H9 (cell line): Measurements from ENCODE around the gene CAMTA1. TPM values are rescaled to one million over a fixed set of nuclear protein-coding genes. Genes with fewer than 3 reads are reported as not detected.

ENCODE experiments used
- DNase-seq: peaks from one replicate; pipeline ENCODE4 v3.0.0-alpha.2; 2017
- H2AFZ ChIP-seq: one replicate; pipeline ENCODE4 v1.6.1; 2013; ENCODE audit warnings: mild to moderate bottlenecking, low read length, control low read depth, moderate library complexity
- H2AK5ac ChIP-seq: 2 replicates; pipeline ENCODE4 v1.6.1; 2013; ENCODE audit warnings: low read length, control low read depth, mixed read lengths; ENCODE audit not compliant: insufficient read length
- H2BK120ac ChIP-seq: one replicate; pipeline ENCODE4 v1.6.1; 2013; ENCODE audit warnings: low read depth, mild to moderate bottlenecking, low read length, control low read depth, inconsistent platforms; ENCODE audit not compliant: poor library complexity, severe bottlenecking
- H2BK12ac ChIP-seq: 2 replicates; pipeline ENCODE4 v1.6.1; 2013; ENCODE audit warnings: low read length, control low read depth, mixed read lengths, low read depth; ENCODE audit not compliant: insufficient read length
- H2BK15ac ChIP-seq: 2 replicates; pipeline ENCODE4 v1.6.1; 2013; ENCODE audit warnings: low read depth, low read length, control low read depth
- H2BK20ac ChIP-seq: one replicate; pipeline ENCODE4 v1.6.1; 2013; ENCODE audit warnings: low read depth, mild to moderate bottlenecking, low read length, control low read depth, inconsistent platforms; ENCODE audit not compliant: poor library complexity, severe bottlenecking
- H2BK5ac ChIP-seq: 2 replicates; pipeline ENCODE4 v1.6.1; 2013; ENCODE audit warnings: low read length, control low read depth, mixed read lengths; ENCODE audit not compliant: insufficient read length
- H3K14ac ChIP-seq: 2 replicates; pipeline ENCODE4 v1.6.1; 2013; ENCODE audit warnings: low read length, control low read depth; ENCODE audit not compliant: insufficient read depth
- H3K18ac ChIP-seq: 2 replicates; pipeline ENCODE4 v1.6.1; 2013; ENCODE audit warnings: low read depth, mild to moderate bottlenecking, mixed read lengths, low read length, control low read depth; ENCODE audit not compliant: insufficient read length
- H3K23ac ChIP-seq: 2 replicates; pipeline ENCODE4 v1.6.1; 2013; ENCODE audit warnings: low read length, control low read depth, mixed read lengths, low read depth; ENCODE audit not compliant: insufficient read length
- H3K23me2 ChIP-seq: 2 replicates; pipeline ENCODE4 v1.6.1; 2013; ENCODE audit warnings: low read depth, mild to moderate bottlenecking, mixed read lengths, low read length, control low read depth; ENCODE audit not compliant: insufficient read length, poor library complexity, severe bottlenecking
- H3K27ac ChIP-seq: 2 replicates; pipeline ENCODE4 v1.5.1; 2013; ENCODE audit warnings: low read length, control low read depth, mixed read lengths, low read depth; ENCODE audit not compliant: insufficient read length
- H3K27me3 ChIP-seq: 2 replicates; pipeline ENCODE4 v1.6.1; 2013; ENCODE audit warnings: low read length, control low read depth, inconsistent platforms; ENCODE audit not compliant: insufficient read depth
- H3K4ac ChIP-seq: 2 replicates; pipeline ENCODE4 v1.6.1; 2013; ENCODE audit warnings: low read depth, mild to moderate bottlenecking, control low read depth, inconsistent platforms, low read length, moderate library complexity
- H3K4me1 ChIP-seq: 2 replicates; pipeline ENCODE4 v1.6.1; 2013; ENCODE audit warnings: low read length, control low read depth, inconsistent platforms; ENCODE audit not compliant: insufficient read depth
- H3K4me2 ChIP-seq: 2 replicates; pipeline ENCODE4 v1.6.1; 2013; ENCODE audit warnings: low read length, control low read depth, mixed read lengths; ENCODE audit not compliant: insufficient read length, insufficient read depth
- H3K56ac ChIP-seq: 2 replicates; pipeline ENCODE4 v1.6.1; 2013; ENCODE audit warnings: low read depth, mild to moderate bottlenecking, mixed read lengths, low read length, control low read depth; ENCODE audit not compliant: insufficient read length
- H3K79me1 ChIP-seq: 2 replicates; pipeline ENCODE4 v1.6.1; 2013; ENCODE audit warnings: low read depth, mild to moderate bottlenecking, moderate library complexity, low read length, control low read depth, inconsistent platforms; ENCODE audit not compliant: insufficient read depth, poor library complexity, severe bottlenecking
- H3K79me2 ChIP-seq: 2 replicates; pipeline ENCODE4 v1.6.1; 2013; ENCODE audit warnings: low read length, control low read depth, inconsistent platforms; ENCODE audit not compliant: insufficient read depth
- H3K9ac ChIP-seq: 2 replicates; pipeline ENCODE4 v1.6.1; 2013; ENCODE audit warnings: low read length, control low read depth, mixed read lengths; ENCODE audit not compliant: insufficient read length; ENCODE audit errors: extremely low read depth
- H3K9me3 ChIP-seq: one replicate; pipeline ENCODE4 v1.6.1; 2013; ENCODE audit warnings: low read depth, low read length, inconsistent platforms; ENCODE audit not compliant: control insufficient read depth
- H3T11ph ChIP-seq: one replicate; pipeline ENCODE4 v1.6.1; 2013; ENCODE audit warnings: mild to moderate bottlenecking, low read length, control low read depth, inconsistent platforms
- H4K20me1 ChIP-seq: one replicate; pipeline ENCODE4 v1.6.1; 2013; ENCODE audit not compliant: control insufficient read depth, insufficient read length, insufficient read depth
- H4K5ac ChIP-seq: 2 replicates; pipeline ENCODE4 v1.6.1; 2013; ENCODE audit warnings: low read depth, mild to moderate bottlenecking, mixed read lengths, low read length, control low read depth; ENCODE audit not compliant: insufficient read length
- H4K8ac ChIP-seq: replicated peaks from 2 replicates; pipeline ENCODE4 v1.6.1; 2013; ENCODE audit warnings: low read length, control low read depth, mixed read lengths, low read depth; ENCODE audit not compliant: insufficient read length
- H4K91ac ChIP-seq: 2 replicates; pipeline ENCODE4 v1.6.1; 2013; ENCODE audit warnings: low read depth, mild to moderate bottlenecking, moderate library complexity, mixed read lengths, low read length, control low read depth; ENCODE audit not compliant: insufficient read length
- H3K27ac Mint-ChIP-seq, 3 experiments: 2 replicates in 2 of 3; 3 replicates in 1 of 3; pipeline ENCODE4 v1.8.0; 2020 to 2021; ENCODE audit warnings: mixed read lengths in 3 of 3, mild to moderate bottlenecking in 1 of 3, moderate library complexity in 1 of 3
- H3K27me3 Mint-ChIP-seq: 2 replicates; pipeline ENCODE4 v1.8.0; 2021; ENCODE audit warnings: low read depth, mild to moderate bottlenecking, moderate library complexity, mixed read lengths
- H3K36me3 Mint-ChIP-seq, 3 experiments: 2 replicates in 2 of 3; 3 replicates in 1 of 3; pipeline ENCODE4 v1.8.0; 2020 to 2021; ENCODE audit warnings: low read depth in 3 of 3, mixed read lengths in 3 of 3; ENCODE audit not compliant: insufficient read depth in 1 of 3
- H3K4me1 Mint-ChIP-seq, 2 experiments: 2 replicates each; pipeline ENCODE4 v1.8.0; 2020; ENCODE audit warnings: mixed read lengths in 2 of 2
- H3K4me3 Mint-ChIP-seq, 2 experiments: 2 replicates in 1 of 2; 3 replicates in 1 of 2; pipeline ENCODE4 v1.8.0; 2020 to 2021; ENCODE audit warnings: mild to moderate bottlenecking in 2 of 2, mixed read lengths in 2 of 2, moderate library complexity in 1 of 2
- H3K9me3 Mint-ChIP-seq, 2 experiments: 2 replicates in 1 of 2; 3 replicates in 1 of 2; pipeline ENCODE4 v1.8.0; 2020; ENCODE audit warnings: mild to moderate bottlenecking in 2 of 2, mixed read lengths in 2 of 2, moderate library complexity in 1 of 2
- WGBS: extraction: QIAGEN DNeasy Blood & Tissue Kit; methylation state at CpG from one replicate; pipeline ENCODE4 v1.1.7; 2013; ENCODE audit warnings: missing lambda C conversion rate, low lambda C conversion rate, mixed read lengths; ENCODE audit not compliant: insufficient read length; ENCODE audit errors: extremely low coverage; 5-methylcytosine and 5-hydroxymethylcytosine counted together
- total RNA-seq: library from RNA; stranded (reverse); gene quantifications from 2 replicates; pipeline ENCODE4 v1.2.1, GENCODE V29; 2021
- TF ChIP-seq, protein P1 (sequence below): fragments of 200-600 bp; sonication (generic); conservative IDR thresholded peaks from 3 replicates; pipeline ENCODE4 v1.8.0; 2021; ENCODE audit warnings: antibody characterized with exemption, mild to moderate bottlenecking

The CAMTA1 gene
- total RNA-seq, 1 experiment from 2014 or later, result 115 TPM

DNA sequence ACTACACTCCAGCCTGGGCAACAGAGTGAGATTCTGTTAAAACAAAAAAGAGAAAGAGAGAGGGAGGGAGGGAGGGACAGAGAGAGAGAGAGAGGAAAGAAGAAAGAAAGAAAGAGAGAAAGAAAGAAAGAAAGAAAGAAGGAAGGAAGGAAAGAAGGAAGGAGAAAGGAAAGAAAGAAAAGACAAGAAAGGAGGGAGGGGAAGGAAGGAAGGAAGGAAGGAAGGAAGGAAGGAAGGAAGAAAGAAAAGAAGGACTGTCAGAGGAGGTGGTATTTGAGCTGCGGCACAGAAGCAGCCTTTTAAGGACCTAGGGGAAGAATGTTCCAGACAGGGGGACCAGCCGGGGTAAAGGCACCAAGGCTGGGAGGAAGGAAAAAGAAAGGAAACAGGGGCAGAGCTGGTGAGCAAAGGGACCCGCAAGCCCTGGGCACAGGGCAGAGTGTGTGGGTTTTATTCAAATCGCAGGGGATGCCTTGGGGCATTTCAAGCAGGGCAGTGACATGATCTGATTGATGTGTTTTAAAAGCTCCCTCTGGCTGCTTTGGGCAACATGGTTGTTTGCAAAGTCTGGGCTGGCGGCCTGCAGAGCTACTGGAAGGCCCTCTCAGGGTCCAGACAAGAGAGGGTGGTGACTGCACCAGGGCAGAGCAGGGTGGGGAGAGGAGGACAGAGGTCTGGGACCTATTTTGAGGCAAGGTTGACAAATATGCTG is 808.9 kb downstream of the CAMTA1 start:
- no peak overlapping the region for H3K9ac ChIP-seq
- H3K27ac Mint-ChIP-seq, result peak overlapping the region in 2 of 3 experiments; percentile 35 to 77; a peak in 2 of 7 replicates
- no peak overlapping the region for H4K91ac ChIP-seq
- no peak overlapping the region for H3K18ac ChIP-seq
- H3K4me2 ChIP-seq, result no peak overlapping the region
- no CpG with 5 or more reads among the region's 5 CpGs for WGBS
- H3K23ac ChIP-seq, result no peak overlapping the region
- H3K9me3 Mint-ChIP-seq, result peaks cover 1 to 4% of the 10 kb centered on the region in 2 experiments; a peak in 4 of 5 replicates
- no peaks in the 10 kb centered on the region for H3K27me3 ChIP-seq
- H2BK15ac ChIP-seq, result no peak overlapping the region
- no peak overlapping the region for H4K8ac ChIP-seq
- H3K9me3 ChIP-seq, result no peaks in the 10 kb centered on the region
- H3K27me3 Mint-ChIP-seq, result peaks cover under 1% of the 10 kb centered on the region; the same call in 1 of the 2 replicates
- DNase-seq, result no peak
- H3K79me1 ChIP-seq, result no peaks in the 10 kb centered on the region
- H3K4ac ChIP-seq, result no peak overlapping the region
- H2AFZ ChIP-seq, result no peak overlapping the region
- TF ChIP-seq, protein P1, sequence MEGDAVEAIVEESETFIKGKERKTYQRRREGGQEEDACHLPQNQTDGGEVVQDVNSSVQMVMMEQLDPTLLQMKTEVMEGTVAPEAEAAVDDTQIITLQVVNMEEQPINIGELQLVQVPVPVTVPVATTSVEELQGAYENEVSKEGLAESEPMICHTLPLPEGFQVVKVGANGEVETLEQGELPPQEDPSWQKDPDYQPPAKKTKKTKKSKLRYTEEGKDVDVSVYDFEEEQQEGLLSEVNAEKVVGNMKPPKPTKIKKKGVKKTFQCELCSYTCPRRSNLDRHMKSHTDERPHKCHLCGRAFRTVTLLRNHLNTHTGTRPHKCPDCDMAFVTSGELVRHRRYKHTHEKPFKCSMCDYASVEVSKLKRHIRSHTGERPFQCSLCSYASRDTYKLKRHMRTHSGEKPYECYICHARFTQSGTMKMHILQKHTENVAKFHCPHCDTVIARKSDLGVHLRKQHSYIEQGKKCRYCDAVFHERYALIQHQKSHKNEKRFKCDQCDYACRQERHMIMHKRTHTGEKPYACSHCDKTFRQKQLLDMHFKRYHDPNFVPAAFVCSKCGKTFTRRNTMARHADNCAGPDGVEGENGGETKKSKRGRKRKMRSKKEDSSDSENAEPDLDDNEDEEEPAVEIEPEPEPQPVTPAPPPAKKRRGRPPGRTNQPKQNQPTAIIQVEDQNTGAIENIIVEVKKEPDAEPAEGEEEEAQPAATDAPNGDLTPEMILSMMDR, result no peak
- no peaks in the 10 kb centered on the region for H4K20me1 ChIP-seq
- no peak overlapping the region for H2BK120ac ChIP-seq
- H3K4me1 Mint-ChIP-seq, result peaks cover 0 to 5% of the 10 kb centered on the region in 2 experiments; a peak in 2 of 4 replicates
- H3K79me2 ChIP-seq, result no peaks in the 10 kb centered on the region
- no peak overlapping the region for H3K14ac ChIP-seq
- no peak overlapping the region for H3K4me3 Mint-ChIP-seq
- H3K56ac ChIP-seq, result no peak overlapping the region
- no peaks in the 10 kb centered on the region for H3K4me1 ChIP-seq
- H2BK12ac ChIP-seq, result no peak overlapping the region
- H2BK5ac ChIP-seq, result no peak overlapping the region
- H3K27ac ChIP-seq, result no peak overlapping the region
- H4K5ac ChIP-seq, result no peak overlapping the region
- no peaks in the 10 kb centered on the region for H3K23me2 ChIP-seq
- no peak overlapping the region for H3T11ph ChIP-seq
- no peak overlapping the region for H2BK20ac ChIP-seq
- H2AK5ac ChIP-seq, result no peak overlapping the region
- H3K36me3 Mint-ChIP-seq, result peaks cover 0 to under 1% (median 0%) of the 10 kb centered on the region in 3 experiments; a peak in 1 of 7 replicates
